Panc1 (cell line): ENCODE results near the gene SLX9.

Source experiments
- CTCF ChIP-seq: fragments of 450-650 bp; IDR thresholded peaks from 2 replicates; pipeline ENCODE4 v1.5.1; 2017; ENCODE audit warnings: mild to moderate bottlenecking
- POLR2AphosphoS5 ChIP-seq: IDR thresholded peaks from 2 replicates; pipeline ENCODE4 v1.6.1; 2012; ENCODE audit warnings: mild to moderate bottlenecking, low read depth, low read length, moderate library complexity
- SIN3A ChIP-seq: IDR thresholded peaks from 2 replicates; pipeline ENCODE4 v1.6.1; 2012; ENCODE audit warnings: low read depth, mild to moderate bottlenecking, low read length, moderate library complexity, borderline replicate concordance; ENCODE audit not compliant: insufficient read depth

GRCh38 chr21:44920694-44921604, 18.9 kb upstream of the SLX9 start, which contains the start of gene ITGB2:
- no peak for TF ChIP-seq CTCF
- no peak for TF ChIP-seq POLR2AphosphoS5
- TF ChIP-seq SIN3A: no peak
